Memory B cell (primary cell): ENCODE data around the gene RBMS3.
"Not testable (repeated sequence)": the region's sequence is repeated elsewhere in the genome, so short reads cannot be mapped to it uniquely, and the experiment has no call there.

Experiments used
- ATAC-seq: fragments of 150-1000 bp; cut with Tn5 transposase; 2 replicates; pipeline ENCODE4 v1.10.0; 2021; ENCODE audit warnings: low read depth, mild to moderate bottlenecking, moderate library complexity
- DNase-seq, 2 donors: peaks; one replicate each; pipeline ENCODE4 v3.0.0; 2022; ENCODE audit warnings: low spot score in 2 of 2
- H3K27ac Mint-ChIP-seq: one replicate; pipeline ENCODE4 v1.8.0; 2022; ENCODE audit warnings: mild to moderate bottlenecking, moderate library complexity, mixed read lengths
- H3K27me3 Mint-ChIP-seq: one replicate; pipeline ENCODE4 v1.8.0; 2022; ENCODE audit warnings: mixed read lengths
- H3K36me3 Mint-ChIP-seq: one replicate; pipeline ENCODE4 v1.8.0; 2022; ENCODE audit warnings: mild to moderate bottlenecking, mixed read lengths
- H3K4me1 Mint-ChIP-seq: one replicate; pipeline ENCODE4 v1.8.0; 2022; ENCODE audit warnings: mixed read lengths
- H3K4me3 Mint-ChIP-seq: one replicate; pipeline ENCODE4 v1.8.0; 2022; ENCODE audit warnings: mild to moderate bottlenecking, moderate library complexity, mixed read lengths
- H3K9me3 Mint-ChIP-seq: one replicate; pipeline ENCODE4 v1.8.0; 2022; ENCODE audit warnings: mixed read lengths

RBMS3 gene

DNA sequence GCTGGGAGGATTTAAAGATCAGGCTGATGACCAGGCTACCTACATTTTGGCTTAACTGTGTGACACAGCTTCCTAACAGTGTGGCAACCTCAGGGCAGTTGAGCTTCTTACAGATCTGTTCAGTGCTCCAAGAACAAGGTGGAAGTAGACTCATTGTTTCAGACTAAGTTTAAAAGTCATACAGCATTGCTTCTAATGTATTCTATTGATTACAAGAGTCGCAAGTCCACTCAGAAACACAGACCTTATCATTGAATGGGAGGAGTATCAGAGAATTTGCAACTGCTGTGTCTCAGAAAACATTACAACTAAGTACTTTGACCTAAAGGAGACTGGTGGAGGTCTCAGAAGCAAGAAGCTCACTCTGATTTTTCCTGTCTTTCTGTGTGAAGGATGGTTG lies 746.0 kb downstream of the RBMS3 start:
- H3K4me3 Mint-ChIP-seq, result no peak overlapping the region
- H3K4me1 Mint-ChIP-seq, result no peaks in the 10 kb centered on the region
- no peaks in the 10 kb centered on the region for H3K36me3 Mint-ChIP-seq
- DNase-seq, result no peak
- H3K27me3 Mint-ChIP-seq, result peaks cover 6% of the 10 kb centered on the region
- no peaks in the 10 kb centered on the region for H3K9me3 Mint-ChIP-seq
- H3K27ac Mint-ChIP-seq, result no peak overlapping the region
- no peak for ATAC-seq

DNA sequence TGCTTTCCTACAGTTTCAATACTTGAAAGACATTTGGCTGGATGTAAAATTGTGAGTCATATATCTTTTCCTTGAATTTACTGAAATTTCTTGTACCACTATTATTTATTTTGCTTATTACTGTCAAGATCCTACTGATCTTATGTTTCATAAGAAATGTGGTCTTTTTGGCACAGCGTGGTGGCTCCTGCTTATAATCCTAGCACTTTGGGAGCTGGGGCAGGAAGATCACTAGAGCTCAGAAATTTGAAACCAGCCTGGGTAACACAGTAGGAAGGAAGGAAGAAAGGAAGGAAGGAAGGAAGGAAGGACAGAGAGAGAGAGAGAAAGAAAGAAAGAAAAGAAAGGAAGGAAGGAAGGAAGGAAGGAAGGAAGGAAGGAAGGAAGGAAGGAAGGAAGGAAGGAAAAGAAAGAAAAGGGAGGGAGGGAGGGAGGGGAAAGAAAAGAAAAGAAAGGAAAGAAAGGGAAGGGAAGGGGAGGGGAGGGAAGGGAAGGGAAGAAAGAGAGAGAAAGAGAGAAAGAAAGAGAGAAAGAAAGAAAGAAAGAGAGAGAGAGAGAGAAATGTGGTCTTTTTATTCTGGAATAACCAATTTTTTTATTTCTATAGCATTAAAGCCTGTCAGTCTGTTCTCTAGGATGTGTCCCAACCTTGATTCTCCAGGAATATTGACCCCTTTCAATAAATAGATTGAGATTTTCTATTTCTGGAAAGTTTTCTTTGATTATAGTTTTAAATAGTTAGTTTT lies 753.5 kb downstream of the RBMS3 start:
- Mint-ChIP-seq H3K27me3 (peaks cover 2% of the 10 kb centered on the region), H3K36me3 (no peaks in the 10 kb centered on the region), H3K9me3 (peaks cover 2% of the 10 kb centered on the region), H3K4me1 (no peaks in the 10 kb centered on the region), H3K4me3 (no peak overlapping the region), H3K27ac (no peak overlapping the region)
- no peak for DNase-seq
- ATAC-seq, result no peak

DNA sequence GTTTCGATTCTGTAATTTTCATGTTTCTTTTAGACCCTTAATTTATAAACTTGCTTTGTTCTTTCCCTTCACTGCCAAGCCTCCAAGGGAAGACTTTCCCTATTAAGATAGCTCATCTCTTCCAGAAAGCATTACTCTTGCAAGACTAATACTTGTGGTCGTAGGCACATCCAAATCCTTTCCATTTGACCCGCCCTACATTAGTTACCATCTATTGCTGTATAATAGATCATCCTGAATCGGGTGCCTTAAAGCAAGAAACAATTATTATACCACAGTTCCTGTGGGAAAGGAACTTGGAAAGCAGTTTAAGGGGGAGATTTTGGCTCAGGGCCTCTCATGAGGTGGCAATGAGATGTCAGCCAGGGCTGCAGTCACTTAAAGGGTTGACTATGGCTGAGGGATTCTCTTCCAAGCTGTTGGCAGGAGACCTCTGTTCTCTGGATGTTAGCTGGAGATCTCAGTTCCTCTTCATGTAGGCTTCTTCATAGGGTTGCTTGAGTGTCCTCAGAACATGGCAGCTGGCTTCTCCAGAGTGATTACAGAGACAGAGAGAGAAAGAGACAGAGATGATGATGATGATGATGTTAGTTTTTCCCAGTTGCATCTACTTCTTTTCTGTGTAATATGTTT lies 755.2 kb downstream of the RBMS3 start:
- Mint-ChIP-seq H3K36me3 (no peaks in the 10 kb centered on the region), H3K4me3 (no peak overlapping the region), H3K4me1 (no peaks in the 10 kb centered on the region), H3K27me3 (peaks cover 4% of the 10 kb centered on the region), H3K9me3 (peaks cover 2% of the 10 kb centered on the region), H3K27ac (no peak overlapping the region)
- DNase-seq, result no peak
- ATAC-seq, result no peak

DNA sequence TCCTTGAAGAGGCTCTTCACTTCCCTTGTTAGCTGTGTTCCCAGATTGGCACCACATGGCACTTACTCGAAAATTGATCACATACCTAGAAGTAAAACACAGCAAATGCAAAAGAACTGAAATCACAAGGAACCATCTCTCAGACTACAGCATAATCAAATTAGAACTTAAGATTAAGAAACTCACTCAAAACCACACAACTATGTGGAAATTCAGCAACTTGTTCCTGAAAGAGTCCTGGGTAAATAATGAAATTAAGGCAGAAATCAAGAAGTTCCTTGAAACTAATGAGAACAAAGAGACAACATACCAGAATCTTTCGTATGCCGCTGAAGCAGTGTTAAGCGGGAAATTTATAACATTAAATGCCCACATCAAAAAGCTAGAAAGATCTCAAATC lies 759.3 kb downstream of the RBMS3 start:
- peaks cover 2% of the 10 kb centered on the region for H3K27me3 Mint-ChIP-seq
- H3K9me3 Mint-ChIP-seq, result no peaks in the 10 kb centered on the region

DNA sequence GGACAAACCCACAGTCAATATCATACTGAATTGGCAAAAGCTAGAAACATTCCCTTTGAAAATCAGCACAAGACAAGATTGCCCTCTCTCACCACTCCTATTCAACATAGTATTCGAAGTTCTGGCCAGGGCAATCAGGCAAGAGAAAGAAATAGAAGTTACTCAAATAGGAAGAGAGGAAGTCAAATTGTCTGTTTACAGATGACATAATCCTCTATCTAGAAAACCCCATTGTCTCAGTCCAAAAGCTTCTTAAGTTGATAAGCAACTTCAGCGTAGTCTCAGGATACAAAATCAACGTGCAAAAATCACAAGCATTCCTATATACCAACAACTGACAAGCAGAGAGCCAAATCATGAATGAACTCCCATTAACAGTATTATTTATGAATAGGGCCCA lies 760.6 kb downstream of the RBMS3 start:
- H3K27me3 Mint-ChIP-seq, DNase-seq, H3K4me1 Mint-ChIP-seq: not testable (repeated sequence)

More for the DNA sequence above, 759.3 kb downstream of the RBMS3 start:
- Mint-ChIP-seq H3K4me3 (no peak overlapping the region), H3K4me1 (peaks cover 4% of the 10 kb centered on the region), H3K27ac (no peak overlapping the region), H3K36me3 (no peaks in the 10 kb centered on the region)
- no peak for ATAC-seq
- no peak for DNase-seq

DNA sequence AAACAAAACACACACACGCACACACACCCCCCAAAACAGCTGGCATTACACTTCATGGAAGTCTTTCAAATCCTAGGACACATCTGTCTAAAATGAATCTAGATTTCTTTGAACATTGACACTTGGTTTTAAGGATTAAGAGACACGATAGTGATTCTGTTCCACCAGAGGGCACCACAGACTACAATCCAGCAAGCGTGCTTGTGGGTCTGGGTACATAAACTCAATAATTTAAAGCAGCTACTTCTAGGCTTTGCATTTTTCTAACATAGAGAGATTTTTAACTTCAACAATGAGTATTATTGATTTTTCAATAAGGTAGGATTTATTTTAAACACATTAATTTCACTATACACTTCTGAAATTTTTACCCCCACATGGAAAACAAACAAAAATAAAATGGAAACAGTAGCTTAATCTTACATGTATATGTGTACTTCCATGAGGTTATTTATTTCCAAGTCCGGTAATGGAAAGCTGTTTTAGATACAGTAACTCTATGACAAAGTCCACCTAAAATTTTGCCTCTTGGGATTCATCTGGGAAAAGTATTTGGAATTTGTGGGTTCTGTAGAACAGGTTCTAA lies 761.5 kb downstream of the RBMS3 start:
- Mint-ChIP-seq H3K4me1 (peaks cover 4% of the 10 kb centered on the region), H3K9me3 (no peaks in the 10 kb centered on the region), H3K27me3 (peaks cover 2% of the 10 kb centered on the region), H3K27ac (no peak overlapping the region), H3K36me3 (no peaks in the 10 kb centered on the region), H3K4me3 (no peak overlapping the region)
- peak; percentile 45 for ATAC-seq
- DNase-seq, result peak; percentile 35 to 37

More for the DNA sequence above, 760.6 kb downstream of the RBMS3 start:
- H3K36me3 Mint-ChIP-seq, H3K4me3 Mint-ChIP-seq, H3K9me3 Mint-ChIP-seq, H3K27ac Mint-ChIP-seq, ATAC-seq: not testable (repeated sequence)

DNA sequence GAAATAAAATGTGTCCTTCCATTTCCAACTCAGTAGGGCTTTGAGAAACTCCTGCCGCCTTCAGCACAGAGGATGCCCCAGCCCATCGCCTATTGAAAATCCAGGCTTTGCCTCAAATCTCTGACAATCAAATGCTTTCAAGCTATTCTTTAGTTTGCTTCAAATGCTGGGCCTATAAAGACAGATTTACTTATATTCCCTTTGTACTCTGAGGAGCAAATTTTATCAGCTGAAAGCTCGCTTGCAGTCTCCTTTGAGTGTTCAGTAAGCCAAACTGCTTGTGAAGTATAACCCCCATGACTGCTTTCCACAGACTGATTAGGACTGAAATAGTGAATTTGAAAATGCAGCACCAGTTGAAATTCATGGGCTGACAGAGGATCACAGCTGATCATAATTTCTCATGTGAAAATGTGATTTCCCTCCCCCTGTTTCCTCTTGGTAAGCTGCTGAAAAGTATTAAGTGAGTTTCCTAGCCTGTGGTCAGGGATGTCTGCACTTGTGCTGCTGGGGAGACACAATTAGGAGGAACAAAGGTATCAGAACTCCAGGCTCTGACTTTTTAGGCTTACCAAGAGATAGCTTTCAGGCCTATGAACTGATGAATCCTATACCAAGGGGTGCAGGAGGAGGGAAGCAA lies 762.2 kb downstream of the RBMS3 start:
- ATAC-seq (no peak), DNase-seq (no peak)
- H3K36me3 Mint-ChIP-seq, result no peaks in the 10 kb centered on the region
- peaks cover 2% of the 10 kb centered on the region for H3K27me3 Mint-ChIP-seq
- H3K27ac Mint-ChIP-seq, result no peak overlapping the region
- H3K4me1 Mint-ChIP-seq, result peaks cover 4% of the 10 kb centered on the region
- no peaks in the 10 kb centered on the region for H3K9me3 Mint-ChIP-seq
- H3K4me3 Mint-ChIP-seq, result no peak overlapping the region

DNA sequence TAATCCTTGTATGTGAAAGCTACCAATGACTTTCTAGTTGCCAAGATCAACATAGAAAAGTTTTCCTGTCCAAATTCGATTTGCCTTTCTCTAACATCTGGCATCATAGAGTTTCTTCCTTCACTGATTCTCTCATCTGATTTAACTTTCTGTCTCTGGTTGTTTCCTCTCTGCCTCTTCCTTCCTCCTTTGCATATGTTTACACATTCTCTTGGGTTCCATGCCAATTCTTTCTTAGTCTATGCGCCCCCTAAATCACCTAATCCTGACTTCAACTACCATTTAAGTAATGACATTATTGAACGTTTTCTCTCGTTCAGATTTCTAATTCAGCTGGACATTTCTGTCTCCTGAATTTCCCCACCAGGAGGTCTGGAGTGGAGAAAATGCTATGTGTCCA lies 763.6 kb downstream of the RBMS3 start:
- Mint-ChIP-seq H3K27ac (no peak overlapping the region), H3K36me3 (no peaks in the 10 kb centered on the region), H3K4me3 (no peak overlapping the region)

DNA sequence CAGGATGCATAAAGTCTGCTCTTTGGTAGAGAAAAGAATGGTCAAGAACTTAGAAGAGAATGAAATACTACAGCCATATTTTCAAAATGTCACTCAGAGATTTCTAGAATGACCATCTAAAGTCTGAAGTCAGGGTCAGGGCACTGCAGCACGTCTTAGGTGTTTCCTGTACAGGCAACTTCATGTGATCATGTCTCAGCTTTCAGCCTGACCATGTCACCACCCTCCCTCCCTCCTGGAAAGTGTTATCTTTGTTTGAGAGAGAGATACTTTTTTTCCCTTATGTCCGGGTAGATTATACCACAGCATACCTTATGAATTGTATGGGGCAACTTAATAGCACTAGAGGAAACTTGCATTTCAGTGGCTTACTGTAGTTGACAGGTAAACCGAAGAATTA lies 767.6 kb downstream of the RBMS3 start:
- Mint-ChIP-seq H3K27ac (no peak overlapping the region), H3K27me3 (peaks cover 5% of the 10 kb centered on the region), H3K9me3 (no peaks in the 10 kb centered on the region), H3K36me3 (no peaks in the 10 kb centered on the region), H3K4me3 (no peak overlapping the region), H3K4me1 (peaks cover 4% of the 10 kb centered on the region)
- ATAC-seq (no peak), DNase-seq (no peak)

More for the DNA sequence above, 763.6 kb downstream of the RBMS3 start:
- peaks cover 4% of the 10 kb centered on the region for H3K4me1 Mint-ChIP-seq
- H3K27me3 Mint-ChIP-seq, result peaks cover 2% of the 10 kb centered on the region
- ATAC-seq (no peak), DNase-seq (no peak)
- no peaks in the 10 kb centered on the region for H3K9me3 Mint-ChIP-seq

DNA sequence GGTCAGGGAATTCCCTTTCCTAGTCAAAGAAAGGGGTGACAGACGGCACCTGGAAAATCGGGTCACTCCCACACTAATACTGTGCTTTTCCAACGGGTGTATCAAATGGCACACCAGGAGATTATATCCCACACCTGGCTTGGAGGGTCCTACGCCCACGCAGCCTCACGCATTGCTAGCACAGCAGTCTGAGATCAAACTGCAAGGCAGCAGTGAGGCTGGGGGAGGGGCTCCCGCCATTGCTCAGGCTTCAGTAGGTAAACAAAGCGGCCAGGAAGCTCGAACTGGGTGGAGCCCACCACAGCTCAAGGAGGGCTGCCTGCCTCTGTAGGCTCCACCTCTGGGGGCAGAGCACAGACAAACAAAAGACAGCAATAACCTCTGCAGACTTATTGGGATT lies 769.2 kb downstream of the RBMS3 start:
- not testable (repeated sequence) for DNase-seq, H3K27ac Mint-ChIP-seq, ATAC-seq, H3K36me3 Mint-ChIP-seq, H3K4me1 Mint-ChIP-seq, H3K27me3 Mint-ChIP-seq, H3K4me3 Mint-ChIP-seq, H3K9me3 Mint-ChIP-seq

DNA sequence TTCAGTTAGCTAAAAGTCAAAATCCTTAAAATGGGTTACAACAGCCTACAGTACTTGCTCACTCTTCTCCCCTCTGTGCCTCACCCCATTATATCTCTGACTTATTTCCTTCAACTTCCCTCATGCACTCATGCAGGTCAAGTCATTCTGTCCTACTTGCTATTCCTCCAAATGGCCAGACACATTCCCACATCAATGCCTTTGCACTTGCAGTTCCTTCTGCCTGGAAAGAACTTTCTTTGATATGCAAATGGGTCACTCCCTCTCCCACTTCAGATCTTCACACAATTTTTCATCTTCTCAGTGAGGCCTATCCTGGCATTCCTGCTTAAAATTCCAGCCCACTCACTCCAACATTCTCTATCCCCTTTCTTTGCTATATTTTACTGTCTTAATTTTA lies 778.4 kb downstream of the RBMS3 start:
- H3K4me3 Mint-ChIP-seq, result no peak overlapping the region
- no peaks in the 10 kb centered on the region for H3K36me3 Mint-ChIP-seq
- peaks cover 3% of the 10 kb centered on the region for H3K27me3 Mint-ChIP-seq
- ATAC-seq, result no peak
- no peak overlapping the region for H3K27ac Mint-ChIP-seq
- H3K9me3 Mint-ChIP-seq, result peaks cover 2% of the 10 kb centered on the region
- no peak for DNase-seq
- H3K4me1 Mint-ChIP-seq, result peaks cover 2% of the 10 kb centered on the region
